Stimulated activated naive CD4-positive, alpha-beta T cell (primary cell): ENCODE measurements around the gene IGFBP2.

Source experiments
- DNase-seq, 6 experiments: peaks; one replicate each; lab custom pipeline; 2025; lab: John Stamatoyannopoulos, UW

IGFBP2 gene

DNA sequence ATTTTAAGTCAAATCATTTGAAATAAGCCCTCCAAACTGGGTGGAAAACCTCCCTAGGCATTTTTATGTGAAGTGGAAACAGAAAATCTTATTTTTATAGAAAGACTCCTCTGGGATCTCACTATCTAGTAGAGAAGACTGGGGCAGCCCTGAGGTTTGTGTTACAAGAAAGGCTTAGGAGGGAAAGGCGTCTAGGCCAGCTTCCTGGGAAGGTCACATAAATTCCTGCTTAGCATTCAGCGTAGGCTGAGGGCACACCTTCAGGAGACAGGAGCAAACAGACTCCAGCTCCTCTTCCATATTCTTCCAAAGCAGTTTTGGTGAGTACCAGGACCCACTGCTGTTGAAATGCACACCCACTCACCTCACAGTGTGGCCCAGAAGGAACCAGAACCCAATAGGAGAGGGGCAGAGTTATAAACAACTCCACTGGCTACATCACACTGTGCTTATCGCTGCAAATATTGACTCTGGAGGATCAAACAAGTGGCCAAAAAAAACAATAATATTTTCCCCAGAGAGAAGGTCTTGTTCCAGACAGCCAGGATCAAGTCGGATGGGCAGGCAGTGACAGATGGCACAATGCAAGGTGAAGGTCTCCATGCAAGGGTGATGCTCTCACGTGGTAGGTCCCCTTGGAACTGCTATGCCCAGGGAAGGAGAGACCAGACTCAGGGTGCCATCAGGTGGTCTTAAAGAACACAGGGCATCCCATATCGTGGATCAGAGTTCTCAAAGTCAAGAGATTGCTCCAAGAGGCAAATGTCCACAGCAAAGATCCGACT is 17.7 kb upstream of the IGFBP2 start:
- DNase-seq: no peak

DNA sequence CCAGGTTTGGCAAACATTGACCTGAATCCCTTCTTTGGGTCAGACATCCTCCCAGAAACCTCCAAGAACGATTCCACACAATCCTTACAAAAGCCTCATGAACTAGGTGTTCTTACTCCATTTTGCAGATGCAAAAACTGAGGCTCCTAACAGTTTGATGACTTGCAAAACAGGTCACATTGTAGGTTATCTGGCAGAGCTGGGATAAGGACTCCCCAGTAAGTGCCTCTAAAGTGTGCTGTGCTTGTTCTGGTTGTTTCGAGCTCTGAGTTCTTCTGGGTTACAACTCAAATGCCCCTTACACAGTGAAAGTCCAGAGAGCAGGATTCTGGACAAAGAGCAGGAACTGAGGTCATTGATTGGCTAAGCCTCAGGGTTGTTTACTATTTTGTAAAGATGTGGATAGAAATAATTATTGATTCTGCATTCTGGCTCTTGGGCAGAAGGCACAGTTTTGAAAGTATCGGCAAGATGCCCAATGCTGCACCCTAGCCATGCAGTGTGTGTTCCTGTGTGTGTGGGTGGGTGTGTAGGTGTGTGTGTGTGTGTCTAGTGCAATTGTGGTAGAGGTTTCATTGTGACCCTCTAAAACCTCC is 17.0 kb upstream of the IGFBP2 start:
- no peak for DNase-seq

DNA sequence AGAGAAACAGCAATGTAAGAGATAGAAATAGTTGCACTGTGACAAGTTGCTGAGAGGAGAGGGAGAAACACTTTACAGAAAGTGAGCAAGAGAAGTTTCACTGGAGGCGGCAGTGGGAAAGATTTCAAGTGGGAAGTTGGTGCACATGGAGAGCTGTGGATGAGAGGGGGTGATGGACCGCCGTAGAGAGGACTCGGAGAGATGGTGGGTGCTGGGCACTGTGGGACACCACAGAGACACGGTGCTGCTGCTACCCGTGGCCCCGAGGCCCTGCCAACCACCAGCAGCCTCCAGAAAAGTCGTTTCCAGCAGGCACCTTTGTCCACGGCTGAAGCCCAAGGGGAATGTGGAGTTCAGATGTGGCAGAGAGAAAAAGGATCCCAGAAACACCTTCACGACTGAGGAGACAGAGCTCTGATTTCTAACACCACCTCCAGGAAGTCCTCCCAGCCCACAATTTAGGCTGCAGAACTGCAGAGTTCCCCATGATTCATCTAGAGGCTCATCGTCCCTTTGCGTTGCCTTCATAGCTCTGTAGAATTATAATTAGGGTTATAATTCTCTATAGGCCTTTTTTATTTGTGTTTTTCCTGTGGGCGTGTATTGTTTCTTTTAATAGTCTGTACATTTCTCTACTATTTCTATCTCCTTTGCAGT is 15.9 kb upstream of the IGFBP2 start:
- no peak for DNase-seq

DNA sequence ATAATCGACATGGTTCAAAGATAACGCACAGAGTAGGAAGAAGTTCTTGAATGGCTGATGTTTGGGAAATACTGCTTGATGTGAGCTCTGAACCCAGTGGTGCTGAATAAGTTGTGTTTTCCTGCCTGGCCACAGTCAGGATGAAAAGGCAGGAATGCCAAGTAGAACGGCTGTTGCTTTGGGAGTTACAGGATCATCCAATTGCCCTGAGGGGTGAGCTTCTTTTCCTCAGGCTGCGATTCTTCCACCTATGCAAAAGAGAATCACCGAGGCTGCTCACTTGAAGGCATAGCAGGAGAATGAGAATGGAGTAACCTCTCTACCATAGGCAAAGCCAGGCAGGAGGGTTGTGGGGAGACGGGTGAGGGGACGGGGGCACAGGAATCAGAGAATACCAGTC is 14.4 kb upstream of the IGFBP2 start:
- no peak for DNase-seq

DNA sequence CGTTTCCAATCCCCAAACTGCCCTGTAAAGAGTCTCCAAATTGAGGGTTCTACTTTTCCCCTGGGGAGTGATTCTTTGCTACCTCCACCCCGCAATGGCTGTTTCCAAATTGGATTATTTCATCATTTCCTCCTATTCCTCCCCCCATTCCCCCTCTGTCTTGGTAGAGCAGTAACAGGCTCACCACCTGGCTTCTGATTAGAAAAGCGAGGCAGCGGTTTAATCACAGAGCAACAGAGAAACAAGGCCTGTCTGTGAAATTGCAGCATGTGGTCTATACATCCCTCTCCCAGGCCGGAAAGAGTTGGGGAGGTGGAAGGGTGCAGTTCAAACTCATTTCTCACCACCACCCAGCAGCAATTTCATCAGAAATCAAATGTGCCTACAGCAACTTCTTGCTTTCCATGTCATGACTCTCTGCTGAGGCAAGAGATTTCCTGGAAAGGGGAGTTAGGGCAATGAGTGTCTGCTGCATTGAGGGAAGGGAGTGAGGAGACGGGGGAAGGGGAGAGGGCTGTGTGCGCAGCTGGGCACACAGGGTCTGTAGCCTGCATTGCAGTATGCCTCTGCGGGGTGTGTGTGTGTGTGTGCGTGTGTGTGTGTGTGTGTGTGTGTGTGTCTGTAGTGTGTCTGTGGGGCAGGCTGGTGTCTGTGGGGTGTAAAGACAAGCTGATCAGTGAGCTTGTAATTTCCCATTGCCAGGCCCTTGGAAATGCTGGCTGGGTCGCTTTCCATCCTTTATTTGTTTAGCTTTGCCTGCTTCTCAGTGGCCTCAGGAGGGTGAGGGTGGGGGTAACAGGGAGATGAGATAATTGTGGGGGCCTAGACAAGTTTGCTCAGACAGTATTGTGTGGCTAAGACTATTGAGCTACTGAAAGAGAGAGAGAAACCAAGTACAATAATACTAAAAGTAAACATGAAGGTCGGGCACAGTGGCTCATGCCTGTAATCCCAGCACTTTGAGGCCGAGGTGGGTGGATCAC is 13.5 kb upstream of the IGFBP2 start:
- no peak for DNase-seq

DNA sequence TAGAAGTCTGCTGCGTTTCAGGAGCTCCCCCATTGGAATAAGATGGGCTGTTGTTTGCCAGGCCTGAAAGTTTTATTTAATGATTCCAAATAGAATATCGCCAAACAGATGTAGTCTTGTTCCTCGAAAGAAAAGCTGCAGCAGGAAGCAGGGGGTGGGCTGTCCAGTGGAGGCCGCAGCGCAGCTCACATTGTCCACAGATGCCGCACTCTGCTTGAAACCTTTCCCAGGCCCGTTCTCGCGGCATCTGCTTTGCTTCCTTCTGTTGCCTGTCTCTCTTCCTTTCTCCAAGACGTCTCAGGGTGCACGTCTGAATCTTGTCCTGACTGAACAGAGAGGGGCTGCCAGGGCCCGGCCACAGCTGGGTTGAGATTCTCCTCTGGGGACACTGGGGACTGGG is 12.4 kb upstream of the IGFBP2 start:
- DNase-seq: no peak

DNA sequence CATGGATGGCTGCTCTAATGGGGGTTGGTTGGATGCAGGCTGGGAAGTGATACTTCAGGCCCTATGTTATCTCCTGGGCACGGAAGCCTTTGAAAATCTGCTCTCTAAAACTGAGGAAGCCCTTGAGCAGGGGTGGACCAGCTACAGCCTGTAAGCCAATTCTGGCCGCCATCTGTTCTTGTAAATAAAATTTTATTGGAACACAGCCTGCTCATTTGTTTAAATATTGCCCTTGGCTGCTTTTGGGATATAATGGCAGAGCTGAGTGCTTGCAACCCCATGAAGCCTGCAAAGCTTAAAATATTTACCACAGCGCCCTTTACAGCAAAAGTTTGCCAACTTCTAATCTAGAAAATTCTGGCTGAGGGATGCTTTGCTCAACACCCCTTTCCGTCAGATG is 11.9 kb upstream of the IGFBP2 start:
- DNase-seq: no peak

DNA sequence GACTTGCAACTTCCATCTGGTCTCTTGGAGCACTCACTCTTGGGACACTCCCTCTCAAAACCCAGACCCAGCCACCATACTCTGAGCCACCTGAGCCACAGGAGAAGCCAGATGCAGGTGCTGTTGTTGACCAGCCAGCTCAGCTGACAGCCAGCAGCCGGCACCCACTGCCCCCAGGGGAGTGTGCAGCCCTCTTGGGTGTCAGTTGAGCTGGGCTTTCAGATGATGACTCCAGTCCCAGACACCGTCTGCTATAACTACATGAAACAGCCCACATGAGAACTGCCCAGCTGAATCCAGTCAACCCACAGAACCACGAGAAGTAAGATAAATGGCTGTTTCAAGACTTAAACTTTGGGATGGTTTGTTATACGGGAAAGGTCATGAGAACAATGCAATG is 10.7 kb upstream of the IGFBP2 start:
- no peak for DNase-seq

DNA sequence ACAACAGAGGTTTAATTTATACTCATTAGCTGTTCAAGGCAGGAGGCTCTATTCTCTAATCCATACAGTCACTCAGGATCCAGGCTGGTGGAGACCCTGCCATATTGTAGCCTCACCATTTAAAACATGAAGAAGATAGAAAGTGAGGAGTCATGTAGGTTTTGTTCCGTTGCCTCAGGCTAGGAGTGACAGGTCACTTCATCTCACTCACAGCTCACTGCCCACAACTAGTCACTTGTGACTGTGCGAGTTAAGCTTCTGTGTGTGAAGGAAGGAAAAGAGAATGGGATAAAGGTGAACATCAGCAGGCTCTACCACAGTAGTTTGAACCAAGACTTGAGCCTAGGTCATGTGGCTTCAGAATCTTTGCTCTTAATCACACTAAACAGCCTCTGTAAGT is 9.0 kb upstream of the IGFBP2 start:
- no peak for DNase-seq

DNA sequence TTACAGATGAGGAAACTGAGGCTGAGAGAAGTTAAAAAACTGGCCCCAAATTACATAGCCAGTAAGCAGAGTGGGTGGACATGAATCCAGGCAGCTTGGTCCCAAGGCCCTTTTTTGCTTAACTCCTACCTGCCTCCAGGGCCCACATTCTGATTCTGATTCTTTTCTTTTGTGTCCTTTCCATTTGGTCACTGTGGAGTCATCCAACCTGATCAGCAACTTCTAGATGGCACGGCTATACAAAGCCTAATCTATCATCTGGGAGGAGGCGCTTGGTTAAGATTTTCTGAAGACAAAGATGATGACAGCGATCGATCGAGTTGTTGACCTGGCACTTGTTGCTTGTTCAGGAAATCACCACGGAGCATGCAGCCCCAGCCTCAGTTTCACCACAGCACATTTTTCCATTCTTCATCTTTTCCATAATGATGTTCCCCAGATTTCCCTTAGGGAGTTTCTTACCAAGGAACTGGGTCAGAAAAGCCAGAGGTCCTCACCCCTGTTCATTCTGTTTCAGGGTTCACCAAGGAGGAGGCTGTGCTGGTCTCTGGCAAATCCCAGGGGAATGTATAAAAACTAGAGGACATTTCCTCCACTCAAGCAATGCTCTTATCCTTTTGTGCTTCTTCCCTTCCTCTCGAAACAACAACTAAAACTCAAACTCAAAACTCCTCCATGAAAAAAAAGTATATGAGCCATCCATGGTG is 6.9 kb upstream of the IGFBP2 start:
- no peak for DNase-seq

DNA sequence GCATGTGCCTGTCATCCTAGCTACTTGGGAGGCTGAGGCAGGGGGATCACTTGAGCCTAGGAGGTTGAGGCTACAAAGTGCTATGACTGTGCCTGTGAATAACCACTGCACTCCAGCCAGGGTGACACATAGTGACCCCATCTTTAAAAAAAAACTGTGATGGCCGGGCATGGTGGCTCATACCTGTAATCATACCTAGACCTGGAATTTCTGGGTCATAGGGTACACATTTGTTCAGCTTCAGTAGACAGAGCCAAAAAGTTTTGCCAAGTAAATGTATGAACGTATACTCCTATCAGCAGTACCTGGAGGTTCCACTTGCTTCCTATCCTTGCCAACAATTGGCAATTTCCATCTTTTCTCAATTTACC is 6.4 kb upstream of the IGFBP2 start:
- DNase-seq: no peak

DNA sequence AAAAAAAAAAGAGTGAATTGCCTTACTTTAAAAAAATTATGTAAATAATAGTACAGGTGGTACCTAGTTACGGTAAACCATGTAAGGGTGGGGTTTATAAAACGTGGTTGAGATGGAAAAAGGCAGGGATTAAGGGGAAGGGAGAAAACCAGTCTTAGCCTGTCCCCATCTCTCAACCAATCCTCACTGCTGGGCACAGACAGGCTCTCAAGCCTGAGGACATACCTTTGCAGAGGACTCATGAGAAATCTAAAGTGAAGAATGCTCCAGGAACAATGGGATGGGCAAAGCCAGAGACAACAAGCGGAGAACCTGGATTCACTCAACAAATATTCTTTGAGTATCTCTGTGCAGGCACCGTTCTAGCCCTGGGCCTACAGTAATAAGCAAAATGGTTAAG is 3.4 kb upstream of the IGFBP2 start:
- no peak for DNase-seq

DNA sequence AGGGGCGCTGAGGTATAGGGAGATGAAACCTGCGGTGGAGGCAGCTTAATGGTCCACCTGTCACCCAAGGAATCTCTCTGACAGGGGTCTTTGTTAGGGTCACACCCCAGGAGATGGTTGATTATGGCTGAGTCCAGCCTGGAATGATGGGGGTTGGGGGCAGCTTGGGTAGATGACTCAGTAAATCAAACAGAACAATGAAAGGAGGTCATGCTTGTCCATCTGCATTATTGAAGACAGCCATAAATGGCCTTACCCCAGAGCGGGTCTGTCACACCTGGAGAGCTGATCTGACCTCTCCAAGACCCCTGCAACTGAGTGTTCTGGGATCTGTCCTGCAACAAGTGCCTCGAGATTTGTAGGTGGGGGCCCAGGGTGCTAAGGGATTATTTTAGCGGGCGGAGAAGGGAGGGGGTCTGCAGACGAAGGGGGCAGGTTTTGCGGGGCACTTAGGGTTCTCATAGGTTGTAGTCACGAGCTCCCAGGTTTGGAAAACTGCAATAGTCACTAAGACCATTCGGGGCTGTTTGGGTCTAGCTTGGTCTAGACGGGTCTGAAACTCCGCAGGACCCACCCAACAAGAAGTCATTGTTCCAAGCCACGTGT is 771 bp upstream of the IGFBP2 start:
- DNase-seq: no peak

DNA sequence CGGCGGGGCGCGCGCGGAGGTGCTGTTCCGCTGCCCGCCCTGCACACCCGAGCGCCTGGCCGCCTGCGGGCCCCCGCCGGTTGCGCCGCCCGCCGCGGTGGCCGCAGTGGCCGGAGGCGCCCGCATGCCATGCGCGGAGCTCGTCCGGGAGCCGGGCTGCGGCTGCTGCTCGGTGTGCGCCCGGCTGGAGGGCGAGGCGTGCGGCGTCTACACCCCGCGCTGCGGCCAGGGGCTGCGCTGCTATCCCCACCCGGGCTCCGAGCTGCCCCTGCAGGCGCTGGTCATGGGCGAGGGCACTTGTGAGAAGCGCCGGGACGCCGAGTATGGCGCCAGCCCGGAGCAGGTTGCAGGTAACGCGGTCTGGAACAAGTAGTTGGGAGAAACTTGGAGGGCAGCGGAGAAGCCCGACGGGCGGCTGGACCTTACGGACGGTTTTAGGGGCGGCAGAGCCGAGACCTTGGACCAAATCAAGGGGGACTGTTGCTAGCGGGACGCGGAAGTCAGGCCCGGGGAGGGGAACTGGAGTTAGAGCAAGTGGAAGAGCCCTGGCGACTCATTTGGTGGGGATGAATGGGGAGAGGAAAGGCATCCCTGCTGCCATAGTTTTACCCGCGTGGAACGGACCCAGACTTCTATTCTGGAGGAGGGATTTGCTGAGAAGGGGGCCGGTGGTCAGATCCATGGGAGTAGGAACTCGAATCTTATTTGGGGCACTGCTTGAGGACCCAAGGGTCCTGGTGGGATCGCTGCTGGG is 573 bp downstream of the IGFBP2 start:
- peak in 1 of 6 experiments; percentile 5 for DNase-seq

DNA sequence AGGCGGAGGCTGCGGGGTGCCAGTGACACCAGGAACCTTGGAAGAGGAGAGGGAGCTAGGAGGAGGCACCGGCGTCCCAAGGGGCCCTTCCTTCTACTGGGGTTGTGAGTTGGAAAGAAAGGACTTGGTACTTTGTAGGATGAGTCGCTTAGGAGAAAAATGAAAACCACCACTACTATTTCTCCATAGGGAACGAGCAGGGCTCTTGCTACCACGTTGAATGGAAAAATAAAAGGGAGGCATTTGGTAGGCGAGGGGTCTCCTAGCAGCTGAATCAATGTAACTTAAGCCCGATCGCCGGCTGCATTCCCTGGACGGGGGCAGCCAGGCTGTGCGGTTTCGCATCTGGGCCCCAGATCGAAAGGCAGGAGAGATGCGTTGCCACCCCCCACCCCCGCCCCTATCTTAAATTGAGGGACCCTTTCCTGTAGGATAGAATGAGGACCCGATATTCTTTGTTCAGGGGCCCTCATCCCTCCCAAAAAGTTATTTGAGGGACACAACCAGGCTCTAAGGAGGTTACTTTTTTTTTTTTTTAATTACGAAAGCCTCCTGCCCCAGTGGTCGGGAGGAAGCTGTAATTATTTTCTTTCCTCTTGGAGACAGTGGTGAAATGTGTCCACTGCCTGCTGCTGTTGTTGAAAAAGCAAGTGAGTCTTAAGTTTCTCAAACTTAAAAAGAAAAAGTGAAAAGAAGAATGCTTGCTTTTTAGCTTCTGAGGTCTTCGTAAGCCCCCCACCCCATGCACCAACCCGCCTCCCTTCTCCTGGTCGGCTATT is 1.3 kb downstream of the IGFBP2 start:
- no peak for DNase-seq

DNA sequence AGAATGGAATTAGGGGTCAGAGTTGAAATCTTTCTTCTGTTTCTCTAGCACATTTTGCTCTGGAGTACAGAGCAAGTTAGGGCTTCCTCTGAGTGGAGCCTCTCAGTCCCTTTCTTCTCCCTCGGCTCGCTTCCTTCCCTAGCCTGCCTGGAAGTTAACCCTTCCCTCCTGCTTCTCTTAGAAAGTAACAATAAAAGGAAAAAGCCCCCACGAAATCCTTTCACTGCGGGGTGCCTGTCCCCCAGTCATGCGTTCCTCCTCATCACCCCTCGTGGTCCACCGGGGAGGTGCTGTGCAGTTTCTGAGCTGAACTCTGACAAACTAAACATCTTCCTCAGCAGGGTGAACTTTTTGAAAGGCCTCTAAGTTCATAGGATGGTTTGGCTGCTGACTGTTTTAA is 2.0 kb downstream of the IGFBP2 start:
- DNase-seq: no peak

DNA sequence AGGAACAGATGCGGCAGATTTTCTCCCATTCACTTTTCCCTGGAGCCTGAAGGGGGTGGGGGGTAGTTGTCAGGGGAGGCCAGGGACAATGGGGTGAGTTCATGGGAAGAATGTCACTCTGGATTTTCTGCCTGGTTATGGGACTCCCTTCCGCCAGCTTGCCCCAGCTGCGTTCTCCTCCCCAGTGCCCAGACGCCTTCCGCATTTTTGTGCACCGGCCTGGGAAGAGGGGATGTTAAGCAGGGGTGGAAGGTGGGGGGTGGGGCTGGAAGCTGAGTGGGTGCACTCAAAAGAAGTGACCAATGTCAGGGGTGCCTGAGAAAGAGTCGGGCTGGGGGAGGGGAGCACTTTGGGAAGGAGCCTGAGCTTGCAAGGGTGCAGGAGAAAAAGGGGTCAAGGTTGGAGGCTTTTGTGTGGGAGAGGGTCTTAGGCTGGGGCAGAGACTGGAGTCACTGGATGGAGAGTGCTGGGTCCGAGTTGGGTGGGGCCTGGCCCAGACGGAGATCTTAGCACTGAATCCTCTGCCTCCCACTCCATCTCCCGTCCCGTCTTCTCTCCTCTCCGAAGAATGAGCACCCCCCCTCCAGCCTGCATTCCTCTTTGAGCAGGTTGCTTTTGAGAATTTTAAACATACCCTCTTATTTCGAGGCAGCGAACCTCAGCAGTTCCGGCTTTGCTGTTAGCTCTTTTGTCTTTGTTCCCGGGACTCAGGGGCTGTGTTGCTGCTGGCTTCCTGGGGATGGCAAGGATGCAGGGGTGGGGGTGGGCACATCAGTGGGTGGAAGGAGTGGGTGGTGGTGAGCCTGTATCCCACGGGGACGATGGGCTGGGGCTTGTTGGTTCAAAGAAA is 2.7 kb downstream of the IGFBP2 start:
- DNase-seq: no peak

DNA sequence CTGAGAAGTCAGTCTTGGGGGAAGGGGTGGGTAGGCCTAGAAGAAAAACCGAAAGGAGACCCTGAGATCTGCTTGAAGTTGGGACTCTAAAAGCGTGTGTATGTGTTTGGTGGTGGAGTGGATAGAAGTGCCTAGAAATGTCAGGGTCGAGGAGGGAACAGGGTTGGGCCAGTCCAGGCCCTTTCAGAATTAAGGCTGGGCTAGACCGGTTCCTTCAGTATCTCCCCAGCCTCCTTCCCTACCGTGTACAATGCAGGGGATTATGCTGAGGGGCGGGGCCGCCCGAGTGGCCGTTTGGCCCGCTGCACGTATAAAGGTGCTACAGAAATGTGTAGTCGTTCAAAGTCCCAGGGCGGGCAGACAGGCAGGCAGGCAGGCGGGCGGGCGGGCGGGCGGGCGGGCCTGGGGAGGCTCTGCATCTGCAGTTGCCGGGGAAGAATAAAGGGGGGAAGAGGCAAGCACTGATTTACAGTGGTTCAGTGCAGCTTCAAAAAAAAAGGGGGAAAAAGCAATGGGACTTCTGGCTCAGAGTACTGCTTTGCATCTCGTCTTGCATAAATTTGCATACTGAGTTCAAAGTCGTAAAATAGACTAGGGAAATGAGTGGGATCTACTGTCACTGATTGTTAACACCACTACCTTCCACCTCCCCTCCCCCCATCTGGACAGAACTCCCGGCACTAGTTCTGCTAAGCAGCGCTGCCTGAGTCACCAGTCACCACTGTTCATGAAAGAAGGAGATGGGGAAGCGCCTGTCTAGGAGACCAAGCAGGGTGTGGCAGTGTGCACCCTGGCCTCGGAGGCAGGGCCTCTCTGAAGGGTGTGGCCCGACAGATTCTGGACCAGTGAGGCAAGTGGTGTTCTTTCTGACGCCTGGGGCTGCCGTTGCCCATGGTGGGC is 3.6 kb downstream of the IGFBP2 start:
- no peak for DNase-seq
